Measurements from ENCODE around the gene LRP10.

Gene LRP10

DNA sequence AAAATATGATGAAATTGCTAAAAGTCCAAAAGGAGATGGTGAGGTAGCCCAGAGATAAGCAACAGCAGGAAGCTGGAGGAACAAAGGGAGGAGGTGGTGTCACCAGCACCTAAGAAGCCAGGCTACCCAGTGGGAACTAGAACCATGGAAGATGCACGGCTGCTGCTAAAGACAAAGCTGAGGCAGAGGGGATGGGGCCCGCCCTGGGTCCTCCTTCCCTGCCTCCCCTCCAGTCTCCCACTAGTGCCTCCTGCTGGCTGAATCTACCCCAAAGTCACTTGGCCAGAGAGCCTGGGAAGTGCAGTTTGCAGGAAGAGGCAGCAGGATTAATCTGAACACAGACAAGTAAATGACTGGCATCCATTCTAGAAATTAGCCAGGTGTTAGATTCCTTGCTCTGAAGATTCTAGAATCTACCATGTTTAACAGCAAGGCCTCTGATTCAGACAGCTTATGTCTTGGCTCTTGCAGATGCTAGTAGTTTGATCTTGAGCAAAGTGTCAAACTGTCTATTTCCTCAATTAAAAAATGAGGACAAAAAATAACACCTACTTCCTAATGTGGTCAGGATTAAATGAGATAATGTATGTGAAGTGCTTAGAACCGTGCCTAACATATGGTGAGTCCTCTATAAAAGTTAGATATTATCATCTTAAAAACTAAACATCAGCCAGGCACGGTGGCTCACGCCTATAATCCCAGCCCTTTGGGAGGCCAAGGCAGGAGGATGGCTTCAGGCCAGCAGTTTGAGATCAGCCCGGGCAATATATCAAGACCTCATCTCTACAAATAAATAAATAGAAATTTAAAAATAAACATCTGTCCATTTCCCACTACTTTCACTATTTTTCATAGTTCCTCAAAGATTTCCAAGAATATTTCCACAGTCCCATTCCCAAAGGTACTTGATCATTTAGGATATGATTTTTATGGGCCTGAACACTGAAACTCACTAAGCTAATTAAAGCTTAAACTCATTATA, 5.8 kb upstream of the LRP10 start:
- no peak for DNase-seq (ENCODE audit: low read depth)

DNA sequence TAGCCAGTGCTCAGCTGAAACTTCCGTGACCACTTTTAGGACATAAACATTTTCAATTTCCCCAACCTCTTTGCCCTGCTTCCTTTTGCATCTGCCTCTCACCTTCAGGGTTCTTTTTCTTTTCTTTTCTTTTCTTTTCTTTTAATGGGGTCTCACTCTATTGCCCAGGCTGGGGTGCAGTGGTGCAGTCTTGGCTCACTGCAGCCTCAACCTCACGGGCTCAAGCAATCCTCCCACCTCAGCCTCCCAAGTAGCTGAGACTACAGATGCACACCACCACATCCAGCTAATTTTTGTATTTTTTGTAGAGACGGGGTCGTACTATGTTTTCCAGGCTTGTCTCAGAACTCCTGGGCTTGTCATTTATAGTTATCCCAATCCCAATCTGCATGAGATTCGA, 4.7 kb upstream of the LRP10 start:
- no peak for DNase-seq (ENCODE audit: low read depth)

DNA sequence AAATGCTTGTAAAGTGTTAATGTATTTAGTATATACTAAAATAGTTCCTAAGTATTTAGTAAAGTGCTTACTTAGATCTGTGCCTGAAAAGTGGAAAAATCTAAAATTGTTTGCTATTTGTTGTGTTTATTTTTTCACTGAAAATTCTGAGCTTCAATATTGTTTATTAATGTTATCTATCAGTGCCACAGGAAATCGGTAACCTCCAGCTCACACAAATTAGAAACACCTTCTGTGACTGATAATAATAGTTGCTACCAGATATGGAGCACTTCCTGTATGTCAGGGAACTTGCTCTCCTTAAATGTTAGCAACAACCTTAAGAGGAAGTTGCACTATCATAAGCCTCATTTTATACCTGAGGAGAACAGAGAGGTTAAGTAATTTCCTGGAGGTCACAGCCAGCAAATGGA, 723 bp upstream of the LRP10 start:
- DNase-seq (ENCODE audit: low read depth) = no peak

DNA sequence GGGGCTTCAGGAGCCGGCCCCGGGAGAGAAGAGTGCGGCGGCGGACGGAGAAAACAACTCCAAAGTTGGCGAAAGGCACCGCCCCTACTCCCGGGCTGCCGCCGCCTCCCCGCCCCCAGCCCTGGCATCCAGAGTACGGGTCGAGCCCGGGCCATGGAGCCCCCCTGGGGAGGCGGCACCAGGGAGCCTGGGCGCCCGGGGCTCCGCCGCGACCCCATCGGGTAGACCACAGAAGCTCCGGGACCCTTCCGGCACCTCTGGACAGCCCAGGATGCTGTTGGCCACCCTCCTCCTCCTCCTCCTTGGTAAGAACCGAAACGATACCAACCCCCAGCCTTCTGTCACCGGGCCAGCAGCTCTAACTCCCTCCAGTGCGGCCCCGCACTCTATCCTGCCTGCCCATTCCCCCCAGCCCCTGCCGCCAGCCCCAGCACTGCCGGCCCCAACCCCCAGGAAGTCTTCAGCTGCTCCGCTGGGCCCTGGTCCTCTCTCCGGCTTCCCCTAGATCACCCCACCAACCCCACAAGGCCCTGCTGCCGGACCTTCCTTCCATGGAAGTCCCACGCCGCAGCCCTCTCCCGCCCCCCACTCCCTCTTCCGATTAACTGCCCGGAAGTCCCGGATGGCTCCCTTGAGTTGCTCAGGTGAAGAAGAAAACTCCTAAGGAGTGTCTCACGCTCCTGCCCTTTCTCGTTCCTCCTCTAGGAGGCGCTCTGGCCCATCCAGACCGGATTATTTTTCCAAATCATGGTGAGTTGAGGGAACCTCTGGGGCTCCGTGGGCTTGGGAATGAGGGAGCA, 693 bp downstream of the LRP10 start:
- DNase-seq (ENCODE audit: low read depth) = no peak

DNA sequence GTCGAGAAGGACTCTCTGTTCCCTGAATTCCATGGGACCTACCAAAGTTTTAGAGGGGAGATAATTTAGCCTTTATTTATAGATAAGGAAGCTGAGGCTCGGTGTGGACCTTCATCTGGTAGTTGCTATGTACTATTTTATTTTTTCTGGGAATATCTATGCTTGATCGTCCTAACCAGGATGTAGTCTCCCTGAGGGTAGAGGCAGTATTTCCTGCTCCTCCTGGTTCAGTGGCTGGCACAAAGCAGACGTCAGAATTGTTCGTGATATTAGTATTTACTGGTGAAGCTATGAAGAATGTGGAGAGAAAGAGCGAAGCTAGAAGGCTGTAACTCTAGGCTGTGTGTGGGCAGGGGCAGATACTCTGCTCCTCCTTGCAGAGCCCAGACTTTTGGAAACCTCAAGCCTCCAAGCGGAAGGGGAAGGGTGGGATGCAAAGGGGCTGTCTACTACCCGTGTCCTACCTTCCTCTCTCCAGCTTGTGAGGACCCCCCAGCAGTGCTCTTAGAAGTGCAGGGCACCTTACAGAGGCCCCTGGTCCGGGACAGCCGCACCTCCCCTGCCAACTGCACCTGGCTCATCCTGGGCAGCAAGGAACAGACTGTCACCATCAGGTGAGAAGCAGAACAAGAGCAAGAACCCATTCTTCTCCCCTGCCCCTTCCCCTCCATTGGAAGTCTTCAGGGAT, 1.4 kb downstream of the LRP10 start:
- DNase-seq (ENCODE audit: low read depth) = no peak

DNA sequence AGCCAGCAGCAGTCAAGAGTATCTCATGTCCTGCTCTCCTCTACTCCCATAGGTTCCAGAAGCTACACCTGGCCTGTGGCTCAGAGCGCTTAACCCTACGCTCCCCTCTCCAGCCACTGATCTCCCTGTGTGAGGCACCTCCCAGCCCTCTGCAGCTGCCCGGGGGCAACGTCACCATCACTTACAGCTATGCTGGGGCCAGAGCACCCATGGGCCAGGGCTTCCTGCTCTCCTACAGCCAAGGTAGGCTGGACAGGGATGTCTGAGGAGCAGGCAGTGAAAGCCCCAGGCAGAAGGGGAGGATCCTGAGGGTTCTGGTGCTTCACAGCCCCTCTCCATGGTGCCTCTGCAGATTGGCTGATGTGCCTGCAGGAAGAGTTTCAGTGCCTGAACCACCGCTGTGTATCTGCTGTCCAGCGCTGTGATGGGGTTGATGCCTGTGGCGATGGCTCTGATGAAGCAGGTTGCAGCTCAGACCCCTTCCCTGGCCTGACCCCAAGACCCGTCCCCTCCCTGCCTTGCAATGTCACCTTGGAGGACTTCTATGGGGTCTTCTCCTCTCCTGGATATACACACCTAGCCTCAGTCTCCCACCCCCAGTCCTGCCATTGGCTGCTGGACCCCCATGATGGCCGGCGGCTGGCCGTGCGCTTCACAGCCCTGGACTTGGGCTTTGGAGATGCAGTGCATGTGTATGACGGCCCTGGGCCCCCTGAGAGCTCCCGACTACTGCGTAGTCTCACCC, 3.6 kb downstream of the LRP10 start:
- DNase-seq (ENCODE audit: low read depth) = no peak

DNA sequence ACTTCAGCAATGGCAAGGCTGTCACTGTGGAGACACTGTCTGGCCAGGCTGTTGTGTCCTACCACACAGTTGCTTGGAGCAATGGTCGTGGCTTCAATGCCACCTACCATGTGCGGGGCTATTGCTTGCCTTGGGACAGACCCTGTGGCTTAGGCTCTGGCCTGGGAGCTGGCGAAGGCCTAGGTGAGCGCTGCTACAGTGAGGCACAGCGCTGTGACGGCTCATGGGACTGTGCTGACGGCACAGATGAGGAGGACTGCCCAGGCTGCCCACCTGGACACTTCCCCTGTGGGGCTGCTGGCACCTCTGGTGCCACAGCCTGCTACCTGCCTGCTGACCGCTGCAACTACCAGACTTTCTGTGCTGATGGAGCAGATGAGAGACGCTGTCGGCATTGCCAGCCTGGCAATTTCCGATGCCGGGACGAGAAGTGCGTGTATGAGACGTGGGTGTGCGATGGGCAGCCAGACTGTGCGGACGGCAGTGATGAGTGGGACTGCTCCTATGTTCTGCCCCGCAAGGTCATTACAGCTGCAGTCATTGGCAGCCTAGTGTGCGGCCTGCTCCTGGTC, 4.3 kb downstream of the LRP10 start:
- DNase-seq (ENCODE audit: low read depth) = no peak

DNA sequence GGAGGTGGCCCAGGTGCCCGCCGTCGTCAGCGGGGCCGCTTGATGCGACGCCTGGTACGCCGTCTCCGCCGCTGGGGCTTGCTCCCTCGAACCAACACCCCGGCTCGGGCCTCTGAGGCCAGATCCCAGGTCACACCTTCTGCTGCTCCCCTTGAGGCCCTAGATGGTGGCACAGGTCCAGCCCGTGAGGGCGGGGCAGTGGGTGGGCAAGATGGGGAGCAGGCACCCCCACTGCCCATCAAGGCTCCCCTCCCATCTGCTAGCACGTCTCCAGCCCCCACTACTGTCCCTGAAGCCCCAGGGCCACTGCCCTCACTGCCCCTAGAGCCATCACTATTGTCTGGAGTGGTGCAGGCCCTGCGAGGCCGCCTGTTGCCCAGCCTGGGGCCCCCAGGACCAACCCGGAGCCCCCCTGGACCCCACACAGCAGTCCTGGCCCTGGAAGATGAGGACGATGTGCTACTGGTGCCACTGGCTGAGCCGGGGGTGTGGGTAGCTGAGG, 5.5 kb downstream of the LRP10 start:
- no peak for DNase-seq (ENCODE audit: low read depth)

DNA sequence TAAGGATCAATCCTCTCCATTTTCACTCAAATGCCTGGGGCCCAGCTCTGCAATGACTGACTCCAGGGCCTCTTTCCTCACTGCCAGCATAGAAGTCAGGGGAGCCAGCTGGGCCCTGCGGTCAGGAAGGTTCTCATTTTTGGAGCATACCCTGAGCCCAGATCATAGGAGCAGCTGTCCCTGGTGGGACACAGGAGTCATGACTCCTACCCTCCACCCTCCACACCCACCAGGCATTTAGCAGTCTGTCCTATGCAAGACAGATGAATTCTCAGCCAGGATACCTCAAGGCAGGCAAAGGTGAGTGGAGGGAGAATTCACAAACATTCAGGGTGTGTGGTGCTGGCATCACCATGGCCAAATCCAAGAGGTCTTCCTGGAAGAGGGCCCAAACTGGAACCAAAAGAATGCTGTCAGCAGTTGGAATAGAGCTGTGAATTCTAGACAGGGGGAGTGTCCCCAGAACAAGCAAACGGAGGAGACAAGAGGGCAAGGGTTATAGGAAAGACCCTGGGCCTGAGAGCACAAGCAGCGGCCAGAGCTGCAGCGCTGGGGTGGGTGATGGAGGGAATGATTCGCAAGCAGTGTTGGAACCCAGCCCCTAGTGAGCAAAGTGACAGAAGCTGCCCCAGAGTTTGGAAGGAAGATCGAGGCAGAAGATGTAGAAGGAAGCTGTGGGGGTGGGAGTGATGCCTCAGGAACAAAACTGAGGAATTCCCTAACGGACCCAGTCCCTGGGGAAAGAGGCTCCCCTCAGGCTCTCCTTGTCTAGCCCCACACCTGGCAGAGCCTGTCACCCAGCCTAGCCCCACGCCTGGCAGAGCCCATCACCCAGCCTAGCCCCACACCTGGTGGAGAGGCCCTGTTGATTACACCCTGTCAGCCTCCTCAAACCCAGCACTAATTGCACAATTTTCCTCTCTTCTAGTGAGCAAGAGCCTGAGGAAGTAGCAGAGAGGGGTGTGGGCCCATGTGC, 7.0 kb downstream of the LRP10 start:
- DNase-seq (ENCODE audit: low read depth) = no peak

DNA sequence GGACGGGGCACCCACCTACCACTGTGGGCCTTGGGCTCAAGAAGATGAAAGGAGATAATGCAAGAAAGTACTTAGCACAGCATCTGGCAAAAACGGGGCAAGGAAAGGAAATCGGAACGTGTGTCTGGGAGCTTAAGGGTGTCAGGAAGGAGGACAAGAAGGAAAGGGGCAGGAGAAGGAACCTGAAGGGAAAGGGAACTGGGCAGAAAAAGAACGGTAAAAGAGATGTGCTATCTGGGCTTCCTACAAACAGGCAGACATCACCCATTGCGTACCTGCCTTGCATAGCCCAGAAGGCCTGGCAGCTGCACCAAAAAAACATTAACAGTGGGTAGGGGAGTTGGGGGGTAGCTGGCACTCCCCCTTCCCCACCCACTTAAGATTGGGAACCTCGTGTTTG, 10.5 kb downstream of the LRP10 start:
- no peak for DNase-seq (ENCODE audit: low read depth)

DNA sequence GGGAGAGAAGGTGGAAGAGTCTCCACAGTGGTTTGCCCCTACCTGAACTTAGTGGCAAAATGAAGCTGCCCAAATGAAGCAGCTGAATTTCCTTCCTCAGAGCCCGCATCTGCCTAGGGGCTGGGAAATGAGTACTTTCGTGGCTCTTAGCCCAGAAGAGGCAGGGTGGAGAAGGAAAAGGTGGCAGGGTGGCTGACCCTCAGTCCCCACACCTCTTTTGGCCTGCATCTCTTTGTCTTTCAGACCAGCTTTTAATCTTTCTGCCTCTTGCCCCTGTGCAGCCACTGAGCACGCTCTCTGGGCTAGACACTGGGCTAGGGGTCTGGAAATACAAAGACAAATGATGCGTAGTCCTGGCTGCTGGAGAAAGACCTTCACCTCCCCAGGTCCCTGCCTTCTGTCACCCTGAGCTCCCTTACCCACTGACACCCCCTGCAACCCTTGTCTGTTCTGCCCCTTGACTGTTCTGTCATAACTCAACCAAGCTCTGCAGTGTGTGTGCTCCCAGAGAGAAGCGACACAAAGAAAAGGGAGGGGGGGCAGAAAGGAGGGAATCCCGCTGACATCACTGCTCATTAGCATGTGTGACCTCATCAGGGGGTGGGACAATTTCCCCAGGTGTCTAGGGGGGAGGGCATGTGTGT, 11.1 kb downstream of the LRP10 start:
- DNase-seq (ENCODE audit: low read depth) = no peak

DNA sequence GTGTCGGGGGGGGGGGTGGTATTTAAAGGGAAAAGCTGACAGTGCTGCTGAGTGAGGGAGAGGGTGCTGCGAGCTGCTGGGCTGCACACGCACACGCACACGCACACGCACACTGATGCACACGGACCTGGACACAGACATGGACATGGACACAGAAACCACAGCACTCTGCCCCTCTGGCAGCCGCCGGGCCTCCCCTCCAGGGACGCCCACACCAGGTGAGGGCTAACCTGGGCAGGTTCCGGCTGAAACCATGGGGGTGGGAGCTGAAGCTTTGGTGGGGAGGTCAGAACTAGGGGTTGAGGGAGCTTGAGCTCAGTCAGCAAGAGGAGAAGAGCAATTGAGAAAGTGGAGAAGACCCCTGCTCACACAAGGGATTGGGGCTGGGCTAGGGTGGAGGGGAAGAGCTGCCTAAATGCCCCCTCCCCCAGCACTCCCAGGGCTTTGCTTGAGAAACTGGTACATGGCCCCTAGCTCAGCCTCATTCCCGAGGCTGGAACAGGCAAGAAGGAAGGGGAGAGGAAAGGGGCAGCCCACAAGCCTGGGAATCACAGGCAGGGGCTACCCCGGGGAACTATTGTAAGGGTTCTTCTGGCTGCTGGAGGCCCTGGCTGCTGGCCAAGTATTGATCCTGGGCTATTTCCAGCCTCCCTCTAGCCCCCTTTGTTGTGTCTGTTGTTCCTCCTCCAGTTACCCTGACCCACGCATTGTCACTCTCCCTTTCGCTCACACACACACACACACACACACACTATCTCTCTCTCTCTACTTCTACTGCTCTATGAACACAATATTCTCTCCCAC, 11.8 kb downstream of the LRP10 start, which contains the start of gene REM2:
Gene REM2 (plus strand): TSS at position 50 of the 804 bp plus-strand sequence. CDS start 66 bp downstream, at position 116.
- DNase-seq (ENCODE audit: low read depth) = no peak

DNA sequence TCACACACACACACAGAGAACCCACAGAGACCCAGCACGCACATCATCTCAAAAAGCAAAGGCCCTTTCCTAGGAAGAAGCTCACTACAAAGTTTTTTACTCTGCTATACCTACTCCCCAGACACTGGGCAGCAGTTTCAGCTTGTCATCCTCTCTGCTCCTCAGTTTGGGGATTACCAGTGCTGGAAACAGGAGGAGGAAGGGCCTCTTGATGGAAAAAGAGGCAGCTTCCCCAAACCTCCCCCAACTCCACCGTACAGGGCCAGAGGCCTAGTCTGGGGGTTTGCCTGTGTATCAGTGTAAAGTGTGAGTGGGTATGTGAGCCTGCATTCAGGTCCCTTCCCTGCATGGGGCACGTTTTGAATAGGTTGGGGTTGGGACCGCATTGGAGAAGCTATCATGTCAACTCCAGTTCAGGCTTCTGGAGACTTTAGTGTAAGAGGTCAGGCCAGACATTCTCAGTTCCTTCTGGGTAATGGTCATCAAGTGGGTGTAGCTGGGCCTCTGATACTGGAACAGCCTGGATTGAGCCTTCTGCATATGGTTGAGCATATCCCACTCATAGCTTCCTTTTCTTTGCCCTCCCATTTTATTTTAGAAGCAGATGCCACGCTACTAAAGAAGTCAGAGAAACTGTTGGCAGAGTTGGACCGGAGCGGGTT, 12.7 kb downstream of the LRP10 start:
- DNase-seq (ENCODE audit: low read depth) = no peak

DNA sequence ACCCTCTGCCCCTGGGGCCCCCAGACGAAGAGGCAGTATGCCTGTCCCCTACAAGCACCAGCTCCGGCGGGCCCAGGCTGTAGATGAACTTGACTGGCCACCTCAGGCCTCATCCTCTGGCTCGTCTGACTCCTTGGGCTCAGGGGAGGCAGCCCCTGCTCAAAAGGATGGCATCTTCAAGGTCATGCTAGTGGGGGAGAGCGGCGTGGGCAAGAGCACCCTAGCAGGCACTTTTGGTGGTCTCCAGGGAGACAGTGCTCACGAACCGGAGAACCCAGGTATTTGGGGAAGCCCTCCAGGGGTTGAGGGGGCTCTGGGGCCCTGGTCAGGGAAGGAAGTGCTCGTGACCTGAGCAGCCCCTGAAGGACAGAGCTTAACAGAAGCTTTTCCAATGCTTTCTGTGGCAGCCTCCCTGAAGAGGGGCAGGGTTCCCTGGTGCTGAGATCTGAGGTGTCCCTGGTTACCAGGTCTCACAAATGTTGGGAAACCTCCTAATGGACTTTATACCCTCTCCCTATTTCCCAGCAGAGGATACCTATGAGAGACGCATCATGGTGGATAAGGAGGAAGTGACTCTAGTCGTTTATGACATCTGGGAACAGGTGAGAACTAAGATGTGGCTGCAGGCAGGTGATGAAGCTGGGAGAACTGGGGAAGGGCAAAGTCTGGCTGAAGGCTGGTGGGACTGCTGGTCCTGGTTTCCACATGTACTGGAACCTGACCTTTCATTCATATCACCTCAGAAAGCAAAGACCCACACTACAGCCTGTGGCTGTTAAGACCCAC, 13.4 kb downstream of the LRP10 start:
- DNase-seq (ENCODE audit: low read depth) = no peak

DNA sequence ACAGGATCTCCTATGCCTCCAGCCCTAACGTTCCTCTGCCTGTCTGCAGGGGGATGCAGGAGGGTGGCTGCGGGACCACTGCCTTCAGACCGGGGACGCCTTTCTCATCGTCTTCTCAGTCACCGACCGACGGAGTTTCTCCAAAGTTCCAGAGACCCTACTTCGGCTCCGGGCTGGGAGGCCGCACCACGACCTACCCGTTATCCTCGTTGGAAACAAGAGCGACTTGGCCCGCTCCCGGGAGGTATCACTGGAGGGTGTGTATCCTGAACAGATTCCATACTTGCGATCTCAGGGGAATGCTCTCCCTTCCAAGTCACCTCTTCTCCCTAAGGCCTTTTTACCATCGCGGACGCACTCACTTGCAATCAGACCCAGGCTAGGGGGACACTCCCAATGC, 14.4 kb downstream of the LRP10 start:
- DNase-seq (ENCODE audit: low read depth) = no peak

DNA sequence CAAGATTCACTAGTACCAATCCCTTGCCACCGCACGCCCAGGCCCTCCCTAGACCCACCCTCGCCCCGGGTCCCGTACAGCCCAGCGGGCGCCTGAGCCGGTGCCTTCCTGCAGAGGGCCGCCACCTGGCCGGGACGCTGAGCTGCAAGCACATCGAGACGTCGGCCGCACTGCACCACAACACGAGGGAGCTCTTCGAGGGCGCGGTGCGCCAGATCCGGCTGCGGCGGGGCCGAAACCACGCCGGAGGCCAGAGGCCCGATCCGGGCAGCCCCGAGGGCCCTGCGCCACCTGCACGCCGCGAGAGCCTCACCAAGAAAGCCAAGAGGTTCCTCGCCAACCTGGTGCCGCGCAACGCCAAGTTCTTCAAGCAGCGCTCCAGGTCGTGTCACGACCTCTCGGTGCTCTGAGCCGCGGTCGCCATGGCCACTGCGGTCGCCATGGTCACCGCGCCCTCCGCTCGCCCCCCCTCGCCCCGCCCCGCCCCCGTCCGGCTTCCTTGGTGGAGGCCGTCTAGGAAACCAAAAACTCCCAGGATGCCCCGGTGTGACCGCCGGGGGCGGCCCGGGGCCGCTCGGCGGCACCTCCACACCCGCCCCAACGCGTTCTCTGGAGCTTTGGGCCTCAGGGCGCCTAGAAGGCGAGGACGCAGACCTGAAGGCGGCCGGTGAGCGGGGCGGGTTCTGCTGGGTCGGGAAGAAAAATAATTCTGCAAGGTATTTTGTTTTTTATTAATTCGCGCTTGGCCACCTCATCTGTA, 15.1 kb downstream of the LRP10 start:
- no peak for DNase-seq (ENCODE audit: low read depth)
